HepG2 (cell line): Measurements from ENCODE around the gene HLA-DMB. TPM values are rescaled to one million over a fixed set of nuclear protein-coding genes. Genes with fewer than 3 reads are reported as not detected.

Source experiments
- BRD4 ChIP-seq: sonication (generic); formaldehyde crosslinking; IDR thresholded peaks from 2 replicates; pipeline ENCODE4 v1.4.0; 2020; ENCODE audit warnings: missing genetic modification reagents
- CEBPB ChIP-seq: IDR thresholded peaks from 2 replicates; pipeline ENCODE4 v1.6.1; 2011; ENCODE audit warnings: low read depth, low read length, improper control_type of control experiment, borderline replicate concordance
- MAFK ChIP-seq, 2 experiments: IDR thresholded peaks in 1 of 2; conservative IDR thresholded peaks in 1 of 2; 2 replicates each; pipeline ENCODE4 v1.6.1; 2011; ENCODE audit warnings: improper control_type of control experiment in 2 of 2, low read length in 2 of 2
- MBD4 ChIP-seq: IDR thresholded peaks from 2 replicates; pipeline ENCODE4 v1.6.1; 2012; ENCODE audit warnings: low read length, inconsistent platforms, borderline replicate concordance
- NRL ChIP-seq: sonication (generic); formaldehyde crosslinking; IDR thresholded peaks from 2 replicates; pipeline ENCODE4 v1.5.0; 2020; ENCODE audit warnings: missing genetic modification reagents, mild to moderate bottlenecking, moderate library complexity, borderline replicate concordance
- PAF1 ChIP-seq: IDR thresholded peaks from 2 replicates; pipeline ENCODE4 v1.6.1; 2016; ENCODE audit warnings: missing genetic modification reagents, missing compliant biosample characterization
- POLR2A ChIP-seq, 2 experiments: IDR thresholded peaks; 2 replicates each; pipeline ENCODE4 v1.6.1; 2011; ENCODE audit warnings: low read depth in 2 of 2, low read length in 2 of 2, mild to moderate bottlenecking in 1 of 2, moderate library complexity in 1 of 2; ENCODE audit not compliant: insufficient read depth in 1 of 2
- RAD21 ChIP-seq: fragments of 450-650 bp; formaldehyde crosslinking; IDR thresholded peaks from 2 replicates; pipeline ENCODE4 v1.5.0; 2020; ENCODE audit warnings: mild to moderate bottlenecking
- RBFOX2 ChIP-seq: fragments of 200-400 bp; formaldehyde crosslinking; IDR thresholded peaks from 2 replicates; pipeline ENCODE4 v1.6.1; 2017; ENCODE audit warnings: low read depth, mild to moderate bottlenecking, low read length
- SMAD3 ChIP-seq: sonication (generic); formaldehyde crosslinking; IDR thresholded peaks from 2 replicates; pipeline ENCODE4 v1.4.0; 2020; ENCODE audit warnings: missing genetic modification reagents
- SRSF4 ChIP-seq: fragments of 200-400 bp; formaldehyde crosslinking; IDR thresholded peaks from one replicate; pipeline ENCODE4 v1.6.1; 2018; ENCODE audit warnings: mild to moderate bottlenecking, low read depth, low read length, moderate library complexity; ENCODE audit not compliant: poor library complexity, severe bottlenecking
- SSRP1 ChIP-seq: IDR thresholded peaks from 2 replicates; pipeline ENCODE4 v1.6.1; 2016; ENCODE audit warnings: control low read depth
- YY1 ChIP-seq: IDR thresholded peaks from 2 replicates; pipeline ENCODE4 v1.6.1; 2011; ENCODE audit warnings: low read length, low read depth, moderate library complexity, mild to moderate bottlenecking; ENCODE audit not compliant: insufficient read depth, insufficient replicate concordance
- ZNF326 ChIP-seq: sonication (generic); formaldehyde crosslinking; IDR thresholded peaks from 2 replicates; pipeline ENCODE4 v1.4.0; 2020; ENCODE audit warnings: missing genetic modification reagents, borderline replicate concordance
- ZNF75D ChIP-seq: sonication (generic); formaldehyde crosslinking; IDR thresholded peaks from 2 replicates; pipeline ENCODE4 v1.8.1; 2023; ENCODE audit warnings: missing genetic modification reagents, mild to moderate bottlenecking, borderline replicate concordance
- polyA plus RNA-seq, 8 experiments: library from polyadenylated mRNA; depleted of rRNA in 3 of 8; stranded (reverse) in 7 of 8; unstranded in 1 of 8; fragments of >200 nt; fragmentation: Illumina TruSeq in 4 of 8; extraction: Trizol in 4 of 8; gene quantifications; 2 replicates each; pipeline versions ENCODE4 v1.2.1 to v1.2.3, GENCODE V29; 2011 to 2016; ENCODE audit warnings: low read depth in 4 of 8, missing spikeins in 1 of 8, mixed read lengths in 1 of 8; ENCODE audit not compliant: insufficient read depth in 1 of 8
- total RNA-seq, 5 experiments: library from RNA; depleted of rRNA; stranded (reverse); fragments of >200 nt; fragmentation: Illumina TruSeq; extraction: Trizol; gene quantifications; 2 replicates each; pipeline ENCODE4 v1.2.3, GENCODE V29; 2016; ENCODE audit warnings: low read depth in 1 of 5
- TF ChIP-seq, protein P1 (sequence below): sonication (generic); formaldehyde crosslinking; IDR thresholded peaks from 2 replicates; pipeline ENCODE4 v1.4.0; 2020; ENCODE audit warnings: mild to moderate bottlenecking, missing genetic modification reagents
- TF ChIP-seq, protein P2 (sequence below): sonication (generic); formaldehyde crosslinking; IDR thresholded peaks from 2 replicates; pipeline ENCODE4 v1.8.1; 2022; ENCODE audit warnings: mild to moderate bottlenecking, missing genetic modification reagents
- TF ChIP-seq, protein P3 (sequence below): sonication (generic); formaldehyde crosslinking; IDR thresholded peaks from 2 replicates; pipeline ENCODE4 v1.4.0; 2020; ENCODE audit warnings: missing genetic modification reagents

Gene HLA-DMB
- total and polyA plus RNA-seq, 2 of the 13 experiments (the other 11 are each of a cell fraction or from before 2014, with no cell fraction given), result not detected

DNA sequence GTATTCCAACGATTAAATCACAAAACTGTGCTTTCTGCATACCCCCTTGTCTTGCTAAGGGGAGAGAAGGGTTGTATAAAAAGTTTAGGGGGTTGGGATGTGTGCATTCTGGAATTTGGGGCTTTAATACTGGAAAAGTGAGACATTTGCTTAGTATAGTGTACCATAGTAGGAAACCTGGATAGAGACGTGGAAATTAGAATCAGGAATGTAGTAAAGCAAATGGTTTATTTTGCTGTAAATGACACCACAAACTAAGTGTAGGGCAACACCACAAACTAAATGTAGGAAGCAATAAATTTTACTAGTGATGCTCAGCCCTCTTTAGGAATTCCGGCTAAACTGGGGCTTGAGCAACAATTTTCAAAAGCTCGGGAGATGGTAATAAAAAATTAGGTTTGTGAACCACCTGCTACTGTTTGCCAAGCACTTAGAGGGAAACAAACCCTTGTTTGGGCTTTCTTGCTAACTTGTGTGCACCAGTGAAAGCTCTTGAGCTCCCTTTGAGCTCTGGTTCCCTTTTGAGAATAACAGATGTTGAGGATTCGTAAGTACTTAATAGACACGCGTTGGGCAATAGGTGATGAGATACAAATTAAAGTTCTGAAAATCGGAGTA is 41.4 kb upstream of the HLA-DMB start (continued):
- TF ChIP-seq, protein P1, sequence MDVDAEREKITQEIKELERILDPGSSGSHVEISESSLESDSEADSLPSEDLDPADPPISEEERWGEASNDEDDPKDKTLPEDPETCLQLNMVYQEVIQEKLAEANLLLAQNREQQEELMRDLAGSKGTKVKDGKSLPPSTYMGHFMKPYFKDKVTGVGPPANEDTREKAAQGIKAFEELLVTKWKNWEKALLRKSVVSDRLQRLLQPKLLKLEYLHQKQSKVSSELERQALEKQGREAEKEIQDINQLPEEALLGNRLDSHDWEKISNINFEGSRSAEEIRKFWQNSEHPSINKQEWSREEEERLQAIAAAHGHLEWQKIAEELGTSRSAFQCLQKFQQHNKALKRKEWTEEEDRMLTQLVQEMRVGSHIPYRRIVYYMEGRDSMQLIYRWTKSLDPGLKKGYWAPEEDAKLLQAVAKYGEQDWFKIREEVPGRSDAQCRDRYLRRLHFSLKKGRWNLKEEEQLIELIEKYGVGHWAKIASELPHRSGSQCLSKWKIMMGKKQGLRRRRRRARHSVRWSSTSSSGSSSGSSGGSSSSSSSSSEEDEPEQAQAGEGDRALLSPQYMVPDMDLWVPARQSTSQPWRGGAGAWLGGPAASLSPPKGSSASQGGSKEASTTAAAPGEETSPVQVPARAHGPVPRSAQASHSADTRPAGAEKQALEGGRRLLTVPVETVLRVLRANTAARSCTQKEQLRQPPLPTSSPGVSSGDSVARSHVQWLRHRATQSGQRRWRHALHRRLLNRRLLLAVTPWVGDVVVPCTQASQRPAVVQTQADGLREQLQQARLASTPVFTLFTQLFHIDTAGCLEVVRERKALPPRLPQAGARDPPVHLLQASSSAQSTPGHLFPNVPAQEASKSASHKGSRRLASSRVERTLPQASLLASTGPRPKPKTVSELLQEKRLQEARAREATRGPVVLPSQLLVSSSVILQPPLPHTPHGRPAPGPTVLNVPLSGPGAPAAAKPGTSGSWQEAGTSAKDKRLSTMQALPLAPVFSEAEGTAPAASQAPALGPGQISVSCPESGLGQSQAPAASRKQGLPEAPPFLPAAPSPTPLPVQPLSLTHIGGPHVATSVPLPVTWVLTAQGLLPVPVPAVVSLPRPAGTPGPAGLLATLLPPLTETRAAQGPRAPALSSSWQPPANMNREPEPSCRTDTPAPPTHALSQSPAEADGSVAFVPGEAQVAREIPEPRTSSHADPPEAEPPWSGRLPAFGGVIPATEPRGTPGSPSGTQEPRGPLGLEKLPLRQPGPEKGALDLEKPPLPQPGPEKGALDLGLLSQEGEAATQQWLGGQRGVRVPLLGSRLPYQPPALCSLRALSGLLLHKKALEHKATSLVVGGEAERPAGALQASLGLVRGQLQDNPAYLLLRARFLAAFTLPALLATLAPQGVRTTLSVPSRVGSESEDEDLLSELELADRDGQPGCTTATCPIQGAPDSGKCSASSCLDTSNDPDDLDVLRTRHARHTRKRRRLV, result no peak
- TF ChIP-seq SMAD3 (CRISPR knock-in tag), result no peak
- TF ChIP-seq, protein P2, sequence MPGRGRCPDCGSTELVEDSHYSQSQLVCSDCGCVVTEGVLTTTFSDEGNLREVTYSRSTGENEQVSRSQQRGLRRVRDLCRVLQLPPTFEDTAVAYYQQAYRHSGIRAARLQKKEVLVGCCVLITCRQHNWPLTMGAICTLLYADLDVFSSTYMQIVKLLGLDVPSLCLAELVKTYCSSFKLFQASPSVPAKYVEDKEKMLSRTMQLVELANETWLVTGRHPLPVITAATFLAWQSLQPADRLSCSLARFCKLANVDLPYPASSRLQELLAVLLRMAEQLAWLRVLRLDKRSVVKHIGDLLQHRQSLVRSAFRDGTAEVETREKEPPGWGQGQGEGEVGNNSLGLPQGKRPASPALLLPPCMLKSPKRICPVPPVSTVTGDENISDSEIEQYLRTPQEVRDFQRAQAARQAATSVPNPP, result 0 out of 2 replicates have a peak, but pooled peaks have one; percentile 45
- TF ChIP-seq RAD21 (CRISPR knock-in tag), result no peak
- peak; percentile 41; the same call in 1 of the 2 replicates for TF ChIP-seq CEBPB
- no peak for TF ChIP-seq ZNF75D (CRISPR knock-in tag)
- no peak for TF ChIP-seq MAFK (conservative IDR thresholded peaks at IDR 0.05 in 1 of 2, IDR thresholded peaks at IDR 0.05 in 1 of 2; ENCODE audit: low read length in 2 of 2)
- TF ChIP-seq, protein P3, sequence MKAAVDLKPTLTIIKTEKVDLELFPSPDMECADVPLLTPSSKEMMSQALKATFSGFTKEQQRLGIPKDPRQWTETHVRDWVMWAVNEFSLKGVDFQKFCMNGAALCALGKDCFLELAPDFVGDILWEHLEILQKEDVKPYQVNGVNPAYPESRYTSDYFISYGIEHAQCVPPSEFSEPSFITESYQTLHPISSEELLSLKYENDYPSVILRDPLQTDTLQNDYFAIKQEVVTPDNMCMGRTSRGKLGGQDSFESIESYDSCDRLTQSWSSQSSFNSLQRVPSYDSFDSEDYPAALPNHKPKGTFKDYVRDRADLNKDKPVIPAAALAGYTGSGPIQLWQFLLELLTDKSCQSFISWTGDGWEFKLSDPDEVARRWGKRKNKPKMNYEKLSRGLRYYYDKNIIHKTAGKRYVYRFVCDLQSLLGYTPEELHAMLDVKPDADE (CRISPR knock-in tag), result no peak
- TF ChIP-seq NRL (CRISPR knock-in tag), result no peak
- peak in 1 of 2 experiments; percentile 59; a peak in 1 of 4 replicates for TF ChIP-seq POLR2A (IDR thresholded peaks at IDR 0.05; ENCODE audit: insufficient read depth in 1 of 2, low read depth in 2 of 2, low read length in 2 of 2)
- peak; percentile 87; the same call in 1 of the 2 replicates for TF ChIP-seq PAF1 (CRISPR knock-in tag)
- TF ChIP-seq ZNF326 (CRISPR knock-in tag), result no peak
- TF ChIP-seq RBFOX2, result peak; percentile 75; the same call in 1 of the 2 replicates
- TF ChIP-seq BRD4 (CRISPR knock-in tag), result no peak
- 0 out of 2 replicates have a peak, but pooled peaks have one; percentile 2 for TF ChIP-seq MBD4
- peak; percentile 5 for TF ChIP-seq YY1
- peak; percentile 53; the same call in 1 of the 2 replicates for TF ChIP-seq SSRP1 (CRISPR knock-in tag)
- TF ChIP-seq SRSF4, result peak; percentile 51
